H1 (cell line): ENCODE results near the gene NHERF2. TPM values are rescaled to one million over a fixed set of nuclear protein-coding genes. Genes with fewer than 3 reads are reported as not detected.

Experiments used
- CTCF ChIA-PET: fragments of 300-600 bp; sonication (Branson Sonifier 250); formaldehyde crosslinking; loops from one replicate; lab custom pipeline; 2021; ENCODE audit not compliant: partially characterized antibody; lab: Charles Lee
- POLR2A ChIA-PET: fragments of 300-600 bp; sonication (Branson Sonifier 250); formaldehyde crosslinking; loops from one replicate; lab custom pipeline; 2021; ENCODE audit warnings: inconsistent platforms; ENCODE audit not compliant: partially characterized antibody; lab: Charles Lee
- DNase-seq, 2 experiments: peaks; one replicate each; pipeline versions ENCODE4 v3.0.0 to v3.0.0-alpha.2; 2010 to 2022; ENCODE audit warnings: low spot score in 2 of 2, low read depth in 1 of 2, mixed read lengths in 1 of 2
- FAIRE-seq: peaks from 2 replicates; lab custom pipeline; 2011; peaks lifted over from hg19 to GRCh38; lab: Jason Lieb, UNC
- H2AFZ ChIP-seq: 2 replicates; pipeline ENCODE4 v1.8.1; 2012; ENCODE audit warnings: low read length, inconsistent platforms
- H2AK5ac ChIP-seq: 2 replicates; pipeline ENCODE4 v1.6.1; 2013; ENCODE audit warnings: low read depth, low read length
- H2BK120ac ChIP-seq: replicated peaks from 2 replicates; pipeline ENCODE3; 2013; ENCODE audit warnings: low read depth, low read length, inconsistent platforms
- H2BK12ac ChIP-seq: 2 replicates; pipeline ENCODE4 v1.6.1; 2013; ENCODE audit warnings: low read depth, low read length
- H2BK15ac ChIP-seq: 2 replicates; pipeline ENCODE4 v1.6.1; 2013; ENCODE audit warnings: low read length
- H2BK20ac ChIP-seq: 2 replicates; pipeline ENCODE4 v1.6.1; 2013; ENCODE audit warnings: low read length
- H2BK5ac ChIP-seq: 2 replicates; pipeline ENCODE4 v1.6.1; 2013; ENCODE audit warnings: low read depth, low read length
- H3K14ac ChIP-seq: 2 replicates; pipeline ENCODE4 v1.6.1; 2013; ENCODE audit warnings: inconsistent platforms; ENCODE audit not compliant: insufficient read length
- H3K18ac ChIP-seq: 2 replicates; pipeline ENCODE4 v1.6.1; 2013; ENCODE audit warnings: low read length; ENCODE audit errors: extremely low read depth
- H3K23ac ChIP-seq: 2 replicates; pipeline ENCODE4 v1.6.1; 2013; ENCODE audit warnings: inconsistent platforms; ENCODE audit not compliant: insufficient read length
- H3K23me2 ChIP-seq: 2 replicates; pipeline ENCODE4 v1.6.1; 2013; ENCODE audit warnings: low read depth, low read length
- H3K27ac ChIP-seq: 2 replicates; pipeline ENCODE4 v1.6.1; 2011; ENCODE audit warnings: low read depth, low read length, inconsistent platforms
- H3K27me3 ChIP-seq, 4 experiments: replicated peaks in 1 of 4; 1 replicate in 1 of 4; 2 replicates in 3 of 4; pipeline versions ENCODE4 v1.6.1 to v1.8.1; 2011 to 2013; ENCODE audit warnings: low read length in 3 of 4, mild to moderate bottlenecking in 3 of 4, inconsistent platforms in 2 of 4, mixed read lengths in 2 of 4, moderate library complexity in 1 of 4; ENCODE audit not compliant: control insufficient read depth in 3 of 4, insufficient read depth in 3 of 4; ENCODE audit errors: extremely low read depth in 1 of 4
- H3K36me3 ChIP-seq, 4 experiments: 2 replicates each; pipeline versions ENCODE4 v1.6.1 to v1.8.1; 2011 to 2013; ENCODE audit warnings: mild to moderate bottlenecking in 4 of 4, low read length in 3 of 4, moderate library complexity in 2 of 4, control low read depth in 1 of 4, inconsistent platforms in 1 of 4; ENCODE audit not compliant: insufficient read depth in 4 of 4, control insufficient read depth in 2 of 4
- H3K4ac ChIP-seq: replicated peaks from 2 replicates; pipeline ENCODE3; 2013; ENCODE audit warnings: low read length, low read depth, mixed read lengths, inconsistent platforms; ENCODE audit not compliant: insufficient read length
- H3K4me1 ChIP-seq, 4 experiments: replicated peaks in 1 of 4; 1 replicate in 1 of 4; 2 replicates in 3 of 4; pipeline versions ENCODE4 v1.6.1 to v1.8.1; 2011 to 2013; ENCODE audit warnings: low read length in 3 of 4, inconsistent platforms in 2 of 4, mixed read lengths in 1 of 4; ENCODE audit not compliant: insufficient read depth in 4 of 4, control insufficient read depth in 3 of 4
- H3K4me2 ChIP-seq, 2 experiments: 2 replicates each; pipeline versions ENCODE4 v1.6.1 to v1.8.1; 2011 to 2013; ENCODE audit warnings: low read depth in 2 of 2, low read length in 2 of 2, control low read depth in 1 of 2, inconsistent platforms in 1 of 2, mild to moderate bottlenecking in 1 of 2; ENCODE audit not compliant: insufficient read depth in 1 of 2
- H3K4me3 ChIP-seq, 4 experiments: fragments of 200-600, 300-600 bp in 1 of 4; sonication (generic), shearing (Covaris generic), sonication (Bioruptor Twin) in 1 of 4; 2 replicates each; pipeline versions ENCODE4 v1.5.1 to v1.8.1; 2011 to 2016; ENCODE audit warnings: low read length in 4 of 4, low read depth in 3 of 4, control low read depth in 2 of 4, inconsistent platforms in 2 of 4, mild to moderate bottlenecking in 2 of 4, mixed read lengths in 1 of 4, moderate library complexity in 1 of 4; ENCODE audit not compliant: insufficient read depth in 2 of 4; ENCODE audit errors: extremely low read depth in 1 of 4
- H3K56ac ChIP-seq: replicated peaks from 2 replicates; pipeline ENCODE3; 2013; ENCODE audit warnings: low read depth, mild to moderate bottlenecking, mixed read lengths, low read length, inconsistent platforms; ENCODE audit not compliant: insufficient read length
- H3K79me1 ChIP-seq: 2 replicates; pipeline ENCODE4 v1.6.1; 2013; ENCODE audit warnings: low read depth, low read length, control low read depth
- H3K79me2 ChIP-seq, 2 experiments: 2 replicates each; pipeline versions ENCODE4 v1.6.1 to v1.8.1; 2012 to 2013; ENCODE audit warnings: low read length in 2 of 2, mild to moderate bottlenecking in 2 of 2, inconsistent platforms in 1 of 2; ENCODE audit not compliant: insufficient read depth in 2 of 2, control insufficient read depth in 1 of 2
- H3K9ac ChIP-seq, 4 experiments: replicated peaks in 1 of 4; 1 replicate in 1 of 4; 2 replicates in 3 of 4; pipeline versions ENCODE4 v1.6.1 to v1.8.1; 2011 to 2013; ENCODE audit warnings: low read depth in 3 of 4, low read length in 3 of 4, control low read depth in 2 of 4, mild to moderate bottlenecking in 2 of 4, moderate library complexity in 2 of 4, inconsistent platforms in 1 of 4; ENCODE audit errors: extremely low read depth in 1 of 4
- H3K9me3 ChIP-seq, 2 experiments: 2 replicates each; pipeline versions ENCODE4 v1.6.1 to v1.8.1; 2012 to 2013; ENCODE audit warnings: mild to moderate bottlenecking in 2 of 2, moderate library complexity in 2 of 2, control low read depth in 1 of 2, inconsistent platforms in 1 of 2, low read depth in 1 of 2, low read length in 1 of 2, mixed read lengths in 1 of 2; ENCODE audit not compliant: insufficient read depth in 2 of 2
- H4K20me1 ChIP-seq, 2 experiments: replicated peaks in 1 of 2; 2 replicates each; pipeline versions ENCODE3 to v1.8.1; 2011 to 2013; ENCODE audit warnings: inconsistent platforms in 2 of 2, low read length in 2 of 2, mild to moderate bottlenecking in 1 of 2; ENCODE audit not compliant: insufficient read depth in 2 of 2, control insufficient read depth in 1 of 2
- H4K5ac ChIP-seq: 2 replicates; pipeline ENCODE4 v1.6.1; 2013; ENCODE audit warnings: low read length, low read depth, mixed read lengths, inconsistent platforms; ENCODE audit not compliant: insufficient read length
- H4K8ac ChIP-seq: 2 replicates; pipeline ENCODE4 v1.8.0; 2013; ENCODE audit warnings: mild to moderate bottlenecking, moderate library complexity, low read length, inconsistent platforms; ENCODE audit not compliant: insufficient read depth; ENCODE audit errors: extremely low read depth
- H4K91ac ChIP-seq: replicated peaks from 2 replicates; pipeline ENCODE3; 2013; ENCODE audit warnings: low read length, mixed read lengths, inconsistent platforms; ENCODE audit not compliant: insufficient read length
- SIRT6 ChIP-seq: IDR thresholded peaks from one replicate; pipeline ENCODE4 v1.7.1; 2012; ENCODE audit warnings: low read length, inconsistent platforms
- WGBS, 2 experiments: shearing (Covaris generic) in 1 of 2; methylation state at CpG; one replicate each; pipeline versions ENCODE4 v1.1.6 to v1.1.7; 2013 to 2015; ENCODE audit warnings: low lambda C conversion rate in 2 of 2, mixed read lengths in 2 of 2, inconsistent platforms in 1 of 2, low coverage in 1 of 2, missing lambda C conversion rate in 1 of 2; ENCODE audit not compliant: insufficient replicate concordance in 2 of 2, insufficient coverage in 1 of 2, insufficient read length in 1 of 2; ENCODE audit errors: extremely low coverage in 1 of 2, missing lambda C conversion rate in 1 of 2; 5-methylcytosine and 5-hydroxymethylcytosine counted together
- polyA plus RNA-seq, 7 experiments: library from polyadenylated mRNA; depleted of rRNA in 3 of 7; stranded (reverse) in 5 of 7; unstranded in 2 of 7; fragments of >200 nt in 5 of 7; fragments of 200-250 nt in 2 of 7; gene quantifications; 1 replicate in 5 of 7; 2 replicates in 1 of 7; 4 replicates in 1 of 7; pipeline versions ENCODE4 v1.2.1 to v1.2.3, GENCODE V29; 2011 to 2013; ENCODE audit warnings: missing spikeins in 2 of 7, mixed read lengths in 2 of 7
- total RNA-seq: library from RNA; stranded (reverse); fragmentation: NEBNext Ultra II Directional; extraction: Animal tissue kit (Norgen Biotek cat#: 25700); gene quantifications from 2 replicates; pipeline ENCODE4 v1.2.1, GENCODE V29; 2021
- TF ChIP-seq, protein P1 (sequence below): IDR thresholded peaks from 2 replicates; pipeline ENCODE4 v1.6.1; 2012; ENCODE audit warnings: inconsistent platforms

NHERF2 gene
- total and polyA plus RNA-seq, 2 of the 8 experiments (the other 6 are each of a cell fraction or from before 2014, with no cell fraction given) = 13.9 to 19.3 TPM

DNA sequence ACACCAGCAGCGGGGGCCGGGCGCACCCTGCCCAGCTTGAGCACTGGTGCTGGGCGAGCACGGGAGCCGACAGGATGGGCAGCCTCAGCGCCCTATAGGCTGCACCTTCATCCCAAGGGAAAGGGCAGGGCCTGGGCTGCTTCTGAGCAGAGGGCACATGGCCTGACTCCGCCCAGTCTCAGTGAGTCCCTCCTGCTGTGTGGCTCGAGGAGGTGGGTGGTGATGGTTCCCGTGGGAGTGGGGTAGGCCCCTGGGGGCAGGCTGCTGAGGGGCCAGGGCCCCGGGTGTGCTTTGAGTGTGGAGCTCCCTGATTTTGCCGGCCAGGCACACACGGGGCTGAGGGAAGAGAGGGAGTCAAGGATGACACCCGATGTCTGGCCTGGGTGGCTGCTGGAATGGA is 59.0 kb downstream of the NHERF2 start:
- Histone ChIP-seq H2BK120ac (no peak overlapping the region), H3K27ac (no peak overlapping the region), H2BK20ac (no peak overlapping the region), H4K91ac (no peak overlapping the region), H3K14ac (no peak overlapping the region), H3K36me3 (peaks cover 0 to 37% (median 0%) of the 10 kb centered on the region in 4 experiments; a peak in 4 of 8 replicates), H3K56ac (no peak overlapping the region), H4K5ac (no peak overlapping the region), H3K4ac (no peak overlapping the region), H3K18ac (no peak overlapping the region), H3K79me2 (no peaks in the 10 kb centered on the region), H2BK15ac (no peak overlapping the region), H2BK5ac (no peak overlapping the region), H2BK12ac (no peak overlapping the region), H3K23me2 (no peaks in the 10 kb centered on the region; the same call in 1 of the 2 replicates), H3K9ac (no peak overlapping the region), H2AK5ac (no peak overlapping the region), H4K20me1 (peaks cover 3 to 11% of the 10 kb centered on the region in 2 experiments), H3K4me2 (no peak overlapping the region), H3K27me3 (no peaks in the 10 kb centered on the region), H3K9me3 (no peaks in the 10 kb centered on the region), H3K79me1 (no peaks in the 10 kb centered on the region), H3K23ac (no peak overlapping the region), H2AFZ (no peak overlapping the region), H4K8ac (0 out of 2 replicates have a peak overlapping the region, but pooled peaks have one; percentile 51), H3K4me1 (peaks cover 0 to 5% (median 5%) of the 10 kb centered on the region in 4 experiments; a peak in 5 of 7 replicates), H3K4me3 (no peak overlapping the region)
- FAIRE-seq (no peak), DNase-seq (no peak)
- ChIA-PET CTCF (interaction anchor here (0.8 to 3.8 kb wide), 9 partner anchors 12 to 82 kb away, joined by 3 to 15 read pairs (median 8); no protein-coding TSS in a partner anchor), POLR2A (interaction anchor here (0.8 to 3.6 kb wide), 8 partner anchors 9 to 121 kb away, joined by 3 to 11 read pairs (median 6); partner anchors contain the start of genes NTHL1, RPS2, TRAF7 and TSC2)
- TF ChIP-seq, protein P1, sequence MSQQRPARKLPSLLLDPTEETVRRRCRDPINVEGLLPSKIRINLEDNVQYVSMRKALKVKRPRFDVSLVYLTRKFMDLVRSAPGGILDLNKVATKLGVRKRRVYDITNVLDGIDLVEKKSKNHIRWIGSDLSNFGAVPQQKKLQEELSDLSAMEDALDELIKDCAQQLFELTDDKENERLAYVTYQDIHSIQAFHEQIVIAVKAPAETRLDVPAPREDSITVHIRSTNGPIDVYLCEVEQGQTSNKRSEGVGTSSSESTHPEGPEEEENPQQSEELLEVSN = no peak
- no peak for TF ChIP-seq SIRT6
- 72% methylated on average over 9 of the region's 14 CpGs; no CpG with 5 or more reads in 1 of the 2 experiments for whole genome bisulfite sequencing, 2 experiments
